Measurements from ENCODE around the gene MEX3D. TPM values are rescaled to one million over a fixed set of nuclear protein-coding genes. Genes with fewer than 3 reads are reported as not detected.

MEX3D gene
- total RNA-seq, 1 donor from 2014 or later, result 52.1 TPM

DNA sequence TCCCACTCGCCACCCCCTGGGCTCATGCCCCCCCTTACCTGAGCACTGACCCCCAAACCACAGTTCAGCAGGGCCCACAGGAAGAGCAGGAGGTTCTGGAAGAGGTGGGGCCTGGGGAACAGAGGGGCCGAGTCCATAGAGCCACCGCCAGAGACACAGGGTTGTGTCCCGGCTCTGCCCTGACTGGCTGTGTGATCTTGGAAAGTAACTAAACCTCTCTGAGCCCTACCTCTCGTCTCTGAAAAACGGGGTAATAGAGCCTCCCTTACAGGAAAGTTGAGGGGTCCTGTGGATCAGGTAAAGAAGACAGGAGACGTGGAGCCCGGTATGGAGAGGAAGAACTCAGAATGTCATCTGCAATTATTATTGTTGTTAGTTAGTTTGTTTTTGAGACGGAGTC lies 57.3 kb downstream of the MEX3D start:
- no peaks in the 10 kb centered on the region for H3K4me1 Mint-ChIP-seq (ENCODE audit: low read depth, unreplicated experiment)
- no peaks in the 10 kb centered on the region for H4K20me1 ChIP-seq (ENCODE audit: insufficient read depth, low read length)
- peaks cover 3% of the 10 kb centered on the region for H3K36me3 Mint-ChIP-seq (ENCODE audit: low read depth, unreplicated experiment)
- H3K79me2 ChIP-seq (ENCODE audit: insufficient read depth, low read length), result no peaks in the 10 kb centered on the region
- H3K27me3 ChIP-seq (ENCODE audit: insufficient read depth, low read length), result no peaks in the 10 kb centered on the region
- no peak overlapping the region for H3K27ac Mint-ChIP-seq (ENCODE audit: unreplicated experiment)
- H3K27me3 Mint-ChIP-seq (ENCODE audit: low read depth, unreplicated experiment), result peaks cover 2% of the 10 kb centered on the region
- H3K36me3 ChIP-seq (ENCODE audit: insufficient read depth, low read length), result no peaks in the 10 kb centered on the region
- H2AFZ ChIP-seq (ENCODE audit: low read depth, low read length), result no peak overlapping the region
- DNase-seq (ENCODE audit: low read depth), result no peak
- no peak overlapping the region for H3K27ac ChIP-seq (ENCODE audit: low read depth, low read length)
- H3K4me2 ChIP-seq (ENCODE audit: low read length), result no peak overlapping the region
- no peak overlapping the region for H3K9ac ChIP-seq (ENCODE audit: low read length)
- H3K4me1 ChIP-seq (ENCODE audit: insufficient read depth, low read length), result peaks cover 4% of the 10 kb centered on the region
- no peak for FAIRE-seq
- no peak overlapping the region for H3K4me3 Mint-ChIP-seq (ENCODE audit: unreplicated experiment)
- TF ChIP-seq, protein P1, sequence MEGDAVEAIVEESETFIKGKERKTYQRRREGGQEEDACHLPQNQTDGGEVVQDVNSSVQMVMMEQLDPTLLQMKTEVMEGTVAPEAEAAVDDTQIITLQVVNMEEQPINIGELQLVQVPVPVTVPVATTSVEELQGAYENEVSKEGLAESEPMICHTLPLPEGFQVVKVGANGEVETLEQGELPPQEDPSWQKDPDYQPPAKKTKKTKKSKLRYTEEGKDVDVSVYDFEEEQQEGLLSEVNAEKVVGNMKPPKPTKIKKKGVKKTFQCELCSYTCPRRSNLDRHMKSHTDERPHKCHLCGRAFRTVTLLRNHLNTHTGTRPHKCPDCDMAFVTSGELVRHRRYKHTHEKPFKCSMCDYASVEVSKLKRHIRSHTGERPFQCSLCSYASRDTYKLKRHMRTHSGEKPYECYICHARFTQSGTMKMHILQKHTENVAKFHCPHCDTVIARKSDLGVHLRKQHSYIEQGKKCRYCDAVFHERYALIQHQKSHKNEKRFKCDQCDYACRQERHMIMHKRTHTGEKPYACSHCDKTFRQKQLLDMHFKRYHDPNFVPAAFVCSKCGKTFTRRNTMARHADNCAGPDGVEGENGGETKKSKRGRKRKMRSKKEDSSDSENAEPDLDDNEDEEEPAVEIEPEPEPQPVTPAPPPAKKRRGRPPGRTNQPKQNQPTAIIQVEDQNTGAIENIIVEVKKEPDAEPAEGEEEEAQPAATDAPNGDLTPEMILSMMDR (IDR thresholded peaks at IDR 0.05; ENCODE audit: insufficient read depth, low read depth, low read length), result no peak
- no peak for TF ChIP-seq EZH2 (IDR thresholded peaks at IDR 0.05; ENCODE audit: insufficient read depth, low read length)
- peaks cover 5% of the 10 kb centered on the region for H3K9me3 ChIP-seq (ENCODE audit: insufficient read depth, low read depth, low read length)
- peaks cover 6% of the 10 kb centered on the region for H3K9me3 Mint-ChIP-seq (ENCODE audit: unreplicated experiment)
- no peak overlapping the region for H3K4me3 ChIP-seq (ENCODE audit: insufficient read depth, low read depth, low read length)

GRCh38 chr19:1510442-1510806 lies 57.7 kb downstream of the MEX3D start:
- FAIRE-seq, result no peak
- H3K27me3 Mint-ChIP-seq (ENCODE audit: low read depth, unreplicated experiment), result peaks cover 2% of the 10 kb centered on the region

More at GRCh38 chr19:1510442-1510806, 57.7 kb downstream of the MEX3D start:
- Histone ChIP-seq H3K4me2 (ENCODE audit: low read length) (no peak overlapping the region), H3K27me3 (ENCODE audit: insufficient read depth, low read length) (no peaks in the 10 kb centered on the region), H3K79me2 (ENCODE audit: insufficient read depth, low read length) (no peaks in the 10 kb centered on the region), H4K20me1 (ENCODE audit: insufficient read depth, low read length) (no peaks in the 10 kb centered on the region), H3K9me3 (ENCODE audit: insufficient read depth, low read depth, low read length) (peaks cover 5% of the 10 kb centered on the region), H3K9ac (ENCODE audit: low read length) (no peak overlapping the region), H3K36me3 (ENCODE audit: insufficient read depth, low read length) (no peaks in the 10 kb centered on the region), H2AFZ (ENCODE audit: low read depth, low read length) (no peak overlapping the region), H3K4me1 (ENCODE audit: insufficient read depth, low read length) (peaks cover 4% of the 10 kb centered on the region), H3K27ac (ENCODE audit: low read depth, low read length) (no peak overlapping the region), H3K4me3 (ENCODE audit: insufficient read depth, low read depth, low read length) (no peak overlapping the region)
- Mint-ChIP-seq H3K4me3 (ENCODE audit: unreplicated experiment) (no peak overlapping the region), H3K9me3 (ENCODE audit: unreplicated experiment) (peaks cover 8% of the 10 kb centered on the region), H3K36me3 (ENCODE audit: low read depth, unreplicated experiment) (peaks cover 6% of the 10 kb centered on the region), H3K27ac (ENCODE audit: unreplicated experiment) (no peak overlapping the region), H3K4me1 (ENCODE audit: low read depth, unreplicated experiment) (no peaks in the 10 kb centered on the region)
- DNase-seq (ENCODE audit: low read depth), result no peak
- TF ChIP-seq, protein P1 (IDR thresholded peaks at IDR 0.05; ENCODE audit: insufficient read depth, low read depth, low read length), result no peak
- peak; percentile 21 for TF ChIP-seq EZH2 (IDR thresholded peaks at IDR 0.05; ENCODE audit: insufficient read depth, low read length)
